ENCODE measurements around the gene ST8SIA5. TPM values are rescaled to one million over a fixed set of nuclear protein-coding genes. Genes with fewer than 3 reads are reported as not detected.

ST8SIA5 gene
- total RNA-seq, 1 donor from 2014 or later, result 23.3 TPM

- intact Hi-C loops (cut with DNase I), result no loop called here
- no peak for DNase-seq (ENCODE audit: low spot score)
Observed at GRCh38 chr18:46751882-46752281, 5.0 kb downstream of the ST8SIA5 start.

DNA sequence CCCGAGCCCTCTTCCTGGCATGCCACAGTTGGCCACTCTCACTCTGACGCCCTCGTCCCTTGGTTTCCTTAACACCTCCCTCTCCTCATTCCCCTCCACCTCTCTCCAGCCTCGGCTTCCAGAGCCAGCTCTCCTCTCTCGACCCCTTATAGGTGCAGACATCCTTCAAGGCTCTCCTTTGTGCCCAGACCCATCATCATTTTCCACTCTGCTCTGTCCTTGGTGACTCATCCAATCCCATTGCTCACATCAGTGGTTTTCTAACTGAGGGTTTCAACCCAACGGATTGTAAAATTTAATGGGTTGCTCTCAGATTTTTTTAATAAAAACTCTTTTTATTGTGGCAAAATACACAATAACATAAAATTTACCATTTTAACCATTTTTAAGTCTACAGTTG, 6.2 kb downstream of the ST8SIA5 start:
- DNase-seq (ENCODE audit: low spot score), result no peak
- intact Hi-C loops (cut with DNase I), result no loop called here

DNA sequence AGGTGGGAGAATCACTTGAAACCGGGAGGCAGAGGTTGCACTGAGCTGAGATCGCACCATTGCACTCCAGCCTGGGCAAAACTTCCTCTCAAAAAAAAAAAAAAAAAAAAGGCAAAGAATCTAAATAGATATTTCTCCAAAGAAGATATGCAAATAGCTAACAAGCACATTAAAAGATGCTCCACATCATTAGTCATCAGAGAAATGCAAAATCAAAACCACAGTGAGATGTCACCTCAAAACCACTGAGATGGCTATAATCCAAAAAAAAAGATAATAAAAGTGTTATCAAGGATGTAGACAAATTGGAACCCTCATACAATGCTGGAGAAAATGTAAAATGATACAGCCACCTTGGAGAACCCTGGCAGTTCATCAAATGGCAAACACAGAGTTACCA, 8.4 kb downstream of the ST8SIA5 start:
- DNase-seq (ENCODE audit: low spot score), result no peak
- intact Hi-C loops (cut with DNase I), result no loop called here

DNA sequence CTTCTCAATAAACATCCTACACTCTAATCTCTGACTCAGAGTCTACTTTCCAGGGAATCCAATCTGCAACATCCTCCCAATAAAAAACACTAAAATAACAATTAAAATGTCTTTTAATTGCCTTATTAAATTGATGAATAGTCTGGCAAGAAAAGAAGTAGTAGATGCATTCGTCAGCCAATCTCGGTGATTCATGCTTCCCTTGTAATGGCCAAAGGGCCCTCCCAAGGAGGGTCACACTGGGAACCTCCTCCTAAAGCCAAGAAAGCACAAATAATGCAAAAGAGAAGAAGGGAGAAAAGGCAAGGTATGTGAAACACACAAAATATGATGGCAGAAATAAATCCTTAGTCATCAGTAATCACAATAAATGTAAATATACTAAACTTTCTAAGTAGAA, 16.8 kb downstream of the ST8SIA5 start:
- intact Hi-C loops (cut with DNase I), result no loop called here
- DNase-seq (ENCODE audit: low spot score), result no peak

GRCh38 chr18:46738491-46738890, 18.4 kb downstream of the ST8SIA5 start:
- intact Hi-C loops (cut with DNase I), result no loop called here
- no peak for DNase-seq (ENCODE audit: low spot score)

DNA sequence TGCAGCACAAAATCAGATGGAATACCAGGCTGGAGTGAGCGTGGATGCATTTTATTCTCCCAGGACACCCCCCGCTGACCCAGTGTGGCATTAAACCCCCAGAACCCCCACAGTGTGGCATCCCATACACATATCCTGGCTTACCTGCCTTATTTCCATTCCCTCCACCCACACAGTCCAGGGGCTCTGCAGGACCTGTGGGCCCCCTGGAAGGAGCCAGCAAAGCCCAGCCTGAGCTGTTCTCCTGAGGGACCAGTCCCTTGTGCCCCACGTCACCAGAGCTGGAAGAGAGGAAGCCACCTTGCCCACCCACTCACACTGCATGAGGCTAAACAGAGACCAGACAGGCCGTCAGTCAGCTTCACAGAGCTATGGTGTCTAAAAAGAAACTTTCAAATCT, 20.1 kb downstream of the ST8SIA5 start:
- DNase-seq (ENCODE audit: low spot score), result no peak
- intact Hi-C loops (cut with DNase I), result no loop called here

- DNase-seq (ENCODE audit: low spot score), result no peak
- intact Hi-C loops (cut with DNase I), result no loop called here
Observed at GRCh38 chr18:46736135-46736534, 20.7 kb downstream of the ST8SIA5 start.

DNA sequence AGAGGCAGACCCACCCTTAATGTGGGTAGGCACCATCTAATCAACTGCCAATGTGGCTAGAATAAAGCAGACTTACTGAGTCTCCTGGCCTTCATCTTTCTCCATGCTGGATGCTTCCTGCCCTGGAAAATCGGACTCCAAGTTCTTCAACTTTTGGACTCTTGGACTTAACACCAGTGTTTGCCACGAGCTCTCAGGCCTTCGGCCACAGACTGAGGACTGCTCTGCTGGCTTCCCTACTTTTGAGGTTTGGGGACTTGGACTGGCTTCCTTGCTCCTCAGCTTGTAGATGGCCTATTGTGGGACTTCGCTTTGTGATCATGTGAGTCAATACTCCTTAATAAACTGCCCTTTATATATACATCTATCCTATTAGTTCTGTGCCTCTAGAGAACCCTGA, 21.9 kb downstream of the ST8SIA5 start:
- intact Hi-C loops (cut with DNase I), result no loop called here
- DNase-seq (ENCODE audit: low spot score), result no peak

GRCh38 chr18:46733872-46734271, 23.0 kb downstream of the ST8SIA5 start:
- DNase-seq (ENCODE audit: low spot score), result no peak

DNA sequence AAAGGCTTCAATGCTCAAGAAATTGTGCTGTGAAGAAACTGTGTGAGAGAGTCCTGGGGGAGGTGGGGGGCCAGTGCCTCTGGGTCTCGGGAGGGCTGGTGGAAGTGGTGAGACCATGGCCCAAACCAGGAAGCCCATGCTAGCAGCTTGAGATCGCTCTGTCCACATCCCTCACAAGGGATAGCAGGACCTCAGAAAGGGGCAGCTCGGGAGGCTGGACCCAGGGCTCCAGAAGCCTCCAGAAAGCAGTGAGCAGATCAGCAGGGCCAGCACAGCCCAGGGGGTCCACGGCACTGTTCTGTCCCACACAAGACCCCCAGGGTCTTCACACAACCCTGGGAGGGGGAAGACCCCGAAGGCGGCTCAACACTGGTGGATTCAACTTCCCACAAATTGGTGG, 24.1 kb downstream of the ST8SIA5 start:
- intact Hi-C loops (cut with DNase I), result no loop called here
- no peak for DNase-seq (ENCODE audit: low spot score)

More at GRCh38 chr18:46733872-46734271, 23.0 kb downstream of the ST8SIA5 start:
- intact Hi-C loops (cut with DNase I), result no loop called here

GRCh38 chr18:46732201-46732600, 24.7 kb downstream of the ST8SIA5 start:
- intact Hi-C loops (cut with DNase I), result no loop called here
- DNase-seq (ENCODE audit: low spot score), result no peak

DNA sequence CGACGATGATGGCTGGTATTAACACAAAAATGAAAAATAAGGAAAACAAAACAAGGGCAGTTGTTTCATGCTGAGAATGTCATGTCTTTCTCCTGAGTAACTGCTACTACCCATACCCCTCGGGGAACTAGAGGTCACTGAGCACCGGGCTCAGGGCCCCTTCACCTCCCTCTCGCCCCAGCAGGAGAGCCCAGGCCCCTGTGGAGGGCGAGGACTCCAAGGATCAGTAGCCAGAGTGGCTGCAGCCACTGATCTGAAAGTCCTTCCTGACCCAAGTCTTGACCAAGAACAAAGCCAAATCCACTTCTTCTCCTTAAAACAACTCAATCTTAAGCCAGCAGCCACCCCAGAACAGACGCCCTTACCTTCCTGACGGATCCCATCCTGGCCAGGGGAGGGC, 25.5 kb downstream of the ST8SIA5 start:
- intact Hi-C loops (cut with DNase I), result no loop called here
- no peak for DNase-seq (ENCODE audit: low spot score)

- intact Hi-C loops (cut with DNase I), result no loop called here
- no peak for DNase-seq (ENCODE audit: low spot score)
Observed at GRCh38 chr18:46728219-46728930, 28.5 kb downstream of the ST8SIA5 start.

DNA sequence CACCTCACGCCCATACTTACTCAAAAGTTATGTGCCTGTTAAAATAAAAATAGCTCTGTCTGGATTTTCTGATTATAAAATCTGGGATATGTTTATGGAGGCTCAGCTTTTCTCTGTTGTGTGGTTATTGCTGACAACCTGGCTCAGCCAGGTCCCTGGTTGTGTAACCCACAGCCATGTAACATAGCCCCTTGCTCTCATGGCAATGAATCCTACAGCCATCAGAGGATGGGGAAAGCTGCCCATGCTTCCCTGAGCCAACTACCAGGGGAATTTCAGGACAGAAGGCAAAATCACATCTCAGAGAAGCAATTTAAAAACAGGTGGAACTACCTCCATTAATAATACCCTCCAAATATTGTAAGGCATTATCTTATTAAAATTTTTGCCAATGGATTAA, 29.7 kb downstream of the ST8SIA5 start:
- no peak for DNase-seq (ENCODE audit: low spot score)
- intact Hi-C loops (cut with DNase I), result no loop called here

GRCh38 chr18:46725310-46725709, 31.5 kb downstream of the ST8SIA5 start:
- intact Hi-C loops (cut with DNase I), result no loop called here
- no peak for DNase-seq (ENCODE audit: low spot score)

DNA sequence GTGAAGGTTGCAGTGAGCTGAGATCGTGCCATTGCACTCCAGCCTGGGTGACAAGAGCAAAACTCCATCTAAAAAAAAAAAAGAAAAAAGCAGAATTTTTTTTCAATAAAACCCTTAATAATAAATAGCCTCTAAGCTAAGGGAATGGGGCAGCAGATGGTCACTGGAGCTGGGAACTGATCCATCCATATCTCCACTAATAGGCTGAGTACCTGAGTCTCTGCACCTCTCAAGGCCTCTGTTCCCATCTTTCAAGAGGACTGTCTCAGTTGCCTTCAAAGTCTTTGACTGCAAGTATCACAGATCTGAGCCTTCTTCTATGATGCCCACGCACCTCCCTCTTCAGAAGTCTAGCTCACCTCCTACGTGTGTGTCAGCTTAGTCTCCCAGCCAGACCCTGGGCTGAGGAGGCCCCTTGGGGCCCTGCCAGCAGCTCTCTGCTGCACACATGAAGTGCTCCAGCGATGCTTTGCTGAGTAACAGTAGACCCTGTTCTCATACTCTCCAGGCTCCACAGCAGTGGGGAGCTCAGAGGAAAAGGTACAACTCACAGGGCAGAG, 32.9 kb downstream of the ST8SIA5 start:
- DNase-seq (ENCODE audit: low spot score), result no peak
- intact Hi-C loops (cut with DNase I), result no loop called here

GRCh38 chr18:46722051-46722450, 34.8 kb downstream of the ST8SIA5 start:
- DNase-seq (ENCODE audit: low spot score), result no peak
- intact Hi-C loops (cut with DNase I), result no loop called here

- no peak for DNase-seq (ENCODE audit: low spot score)
- intact Hi-C loops (cut with DNase I), result no loop called here
Observed at GRCh38 chr18:46721331-46721730, 35.5 kb downstream of the ST8SIA5 start.

DNA sequence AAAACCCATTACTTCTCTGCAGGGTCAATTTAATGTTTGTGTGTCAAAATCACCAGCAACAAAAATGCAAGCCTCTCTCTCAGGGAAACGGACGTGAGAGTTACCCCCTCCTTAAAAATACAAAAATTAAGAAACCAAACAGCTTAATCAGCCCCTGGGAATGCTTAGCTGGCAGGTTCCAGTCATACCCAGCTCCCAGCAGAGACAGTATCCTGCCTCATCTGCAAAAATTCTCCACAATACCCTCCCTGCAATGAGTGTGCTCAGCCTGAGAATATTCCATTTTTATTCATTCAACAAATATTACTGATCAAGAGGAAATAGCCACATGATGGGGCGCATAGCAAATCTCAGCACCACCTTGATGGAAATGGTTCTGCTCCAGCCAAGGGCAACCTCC, 36.3 kb downstream of the ST8SIA5 start:
- intact Hi-C loops (cut with DNase I), result no loop called here
- no peak for DNase-seq (ENCODE audit: low spot score)

DNA sequence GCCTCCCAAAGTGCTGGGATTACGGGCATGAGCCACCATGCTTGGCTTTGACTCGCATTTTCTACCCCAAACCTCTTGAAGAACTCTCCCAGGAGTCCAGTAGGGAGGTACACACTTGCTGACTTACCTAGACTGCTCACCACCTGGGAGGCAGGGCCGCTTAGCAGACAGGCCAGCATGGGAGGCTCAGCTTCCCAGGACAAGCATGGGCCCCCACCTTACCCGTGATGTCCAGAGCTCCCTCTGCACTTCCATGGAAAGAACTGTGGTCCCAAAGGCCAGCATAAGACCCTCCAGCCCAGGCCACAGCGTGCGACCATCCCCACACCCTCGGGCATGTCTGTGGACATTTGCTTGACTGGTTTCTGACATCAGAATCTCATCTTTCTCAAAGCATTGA, 36.8 kb downstream of the ST8SIA5 start:
- intact Hi-C loops (cut with DNase I), result no loop called here
- no peak for DNase-seq (ENCODE audit: low spot score)

GRCh38 chr18:46719388-46719787, 37.5 kb downstream of the ST8SIA5 start:
- intact Hi-C loops (cut with DNase I), result no loop called here
- no peak for DNase-seq (ENCODE audit: low spot score)

Data from cardiac septum (tissue), 1 donor.